ENCODE results near the gene HAGHL. TPM values are rescaled to one million over a fixed set of nuclear protein-coding genes. Genes with fewer than 3 reads are reported as not detected.

HAGHL gene
- 6.8 and 9.7 TPM in 2 replicates for total RNA-seq (2022)
- percentile 32 among the genes with signal in this experiment for Bru-seq, nascent RNA
- percentile 30 among the genes with signal in this experiment for BruChase-seq, experiment 1, labeled RNA remaining after a 2-hour chase
- BruChase-seq, experiment 2, labeled RNA remaining after a 6-hour chase = percentile 51 among the genes with signal in this experiment
- long read RNA-seq, partial matches to known transcripts = 0 of 11 reads
- long read RNA-seq, other reads (novel, unspliced or antisense) = 9 of 11 reads

GRCh38 chr16:726438-727290 is at the start of gene HAGHL, which contains the start of gene CCDC78:
Gene HAGHL, plus strand, starts transcription at chr16:727106. Its CDS starts 404 bp downstream, at chr16:727510.
Gene CCDC78, minus strand, starts transcription at chr16:726443. Its CDS starts 76 bp downstream, at chr16:726367.
- CTCF ChIA-PET = interaction anchor here (1.5 kb wide), 1 partner anchor 20 kb away, joined by 4 read pairs; no protein-coding TSS in a partner anchor
- POLR2A ChIA-PET = no interaction called here

GRCh38 chr16:677316-678190 is 49.4 kb upstream of the HAGHL start:
- H3K4me3 Mint-ChIP-seq (ENCODE audit: unreplicated experiment) = no peak overlapping the region
- ChIA-PET POLR2A (no interaction called here), CTCF (no interaction called here)

More at GRCh38 chr16:726438-727290, at the start of gene HAGHL, which contains the start of gene CCDC78:
- H3K36me3 ChIP-seq (ENCODE audit: control insufficient read depth, insufficient read depth, low read length) = no peaks in the 10 kb centered on the region
- no peak within 1 kb of the TSS for H3K27ac Mint-ChIP-seq (ENCODE audit: unreplicated experiment)
- H3K36me3 Mint-ChIP-seq (ENCODE audit: insufficient read depth, unreplicated experiment) = peaks cover 11% of the 10 kb centered on the region
- H3K4me3 Mint-ChIP-seq (ENCODE audit: unreplicated experiment) = peak within 1 kb of the TSS; percentile 64
- H3K9me3 Mint-ChIP-seq (ENCODE audit: unreplicated experiment) = no peaks in the 10 kb centered on the region
- no TSS peak for BruUV-seq (replicated peaks)
- H3K4me1 Mint-ChIP-seq (ENCODE audit: low read depth, unreplicated experiment) = no peaks in the 10 kb centered on the region
- no peaks in the 10 kb centered on the region for H3K9me3 ChIP-seq
- peaks cover 8% of the 10 kb centered on the region for H3K4me1 ChIP-seq
- intact Hi-C loops (cut with micrococcal nuclease; ENCODE audit: unreplicated experiment) = no loop called here
- H3K27me3 Mint-ChIP-seq (ENCODE audit: insufficient read depth, unreplicated experiment) = no peaks in the 10 kb centered on the region
- H3K27me3 ChIP-seq (replicated peaks; ENCODE audit: control insufficient read depth, insufficient read depth, low read length) = no peaks in the 10 kb centered on the region
- peak; percentile 63 to 74 for DNase-seq
- peak within 1 kb of the TSS; percentile 65 for H3K4me3 ChIP-seq (ENCODE audit: low read depth, low read length)
- TF ChIP-seq CTCF (IDR thresholded peaks at IDR 0.05; ENCODE audit: insufficient read depth in 1 of 2, low read depth in 1 of 2, low read length in 1 of 2, severe bottlenecking in 1 of 2, unreplicated experiment in 1 of 2) = no peak

More at GRCh38 chr16:677316-678190, 49.4 kb upstream of the HAGHL start:
- peaks cover 47% of the 10 kb centered on the region for H3K36me3 Mint-ChIP-seq (ENCODE audit: insufficient read depth, unreplicated experiment)
- Histone ChIP-seq H3K4me1 (peaks cover 21% of the 10 kb centered on the region), H3K27me3 (replicated peaks; ENCODE audit: control insufficient read depth, insufficient read depth, low read length) (no peaks in the 10 kb centered on the region), H3K4me3 (ENCODE audit: low read depth, low read length) (no peak overlapping the region), H3K36me3 (ENCODE audit: control insufficient read depth, insufficient read depth, low read length) (peaks cover 3% of the 10 kb centered on the region), H3K9me3 (no peaks in the 10 kb centered on the region)
- H3K9me3 Mint-ChIP-seq (ENCODE audit: unreplicated experiment) = no peaks in the 10 kb centered on the region
- no peak for DNase-seq
- H3K4me1 Mint-ChIP-seq (ENCODE audit: low read depth, unreplicated experiment) = no peaks in the 10 kb centered on the region
- H3K27ac Mint-ChIP-seq (ENCODE audit: unreplicated experiment) = no peak overlapping the region
- no peaks in the 10 kb centered on the region for H3K27me3 Mint-ChIP-seq (ENCODE audit: insufficient read depth, unreplicated experiment)
- no TSS peak for BruUV-seq (replicated peaks)
- no peak for TF ChIP-seq CTCF (IDR thresholded peaks at IDR 0.05; ENCODE audit: insufficient read depth in 1 of 2, low read depth in 1 of 2, low read length in 1 of 2, severe bottlenecking in 1 of 2, unreplicated experiment in 1 of 2)
- intact Hi-C loops (cut with micrococcal nuclease; ENCODE audit: unreplicated experiment) = no loop called here
